ENCODE measurements around the gene PKNOX2. TPM values are rescaled to one million over a fixed set of nuclear protein-coding genes. Genes with fewer than 3 reads are reported as not detected.

PKNOX2 gene
- total RNA-seq, 6 experiments from 2014 or later: 0.10 TPM; not detected in 5

GRCh38 chr11:125398994-125399640 lies 234.6 kb downstream of the PKNOX2 start:
- DNase-seq: no peak
- Mint-ChIP-seq H3K4me3 (no peak overlapping the region), H3K4me1 (ENCODE audit: low read depth) (peaks cover 8% of the 10 kb centered on the region), H3K36me3 (ENCODE audit: low read depth) (no peaks in the 10 kb centered on the region), H3K27me3 (ENCODE audit: insufficient read depth) (peaks cover 31% of the 10 kb centered on the region), H3K9me3 (no peaks in the 10 kb centered on the region), H3K27ac (no peak overlapping the region)
- TF ChIP-seq CTCF (IDR thresholded peaks at IDR 0.05): no peak

DNA sequence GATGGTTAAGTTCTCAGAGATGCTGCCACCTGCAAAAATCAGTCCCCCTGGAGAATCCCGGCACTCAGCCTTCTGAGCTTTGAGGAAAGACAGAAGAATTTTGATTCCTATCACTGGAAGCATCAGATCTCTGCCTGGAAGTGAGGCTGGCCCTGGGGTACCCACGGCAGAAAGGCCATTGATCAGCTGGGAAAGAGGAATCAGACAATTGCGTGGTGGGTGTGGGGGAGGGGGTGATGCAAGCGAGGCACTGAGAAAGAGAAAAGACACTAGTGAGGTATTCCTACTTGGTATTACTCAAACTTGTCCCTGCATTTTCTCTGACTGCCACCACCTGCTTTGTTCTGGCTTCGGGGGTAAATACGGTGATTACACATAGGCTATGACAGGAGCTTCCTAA lies 235.4 kb downstream of the PKNOX2 start:
- Mint-ChIP-seq H3K4me1 (ENCODE audit: low read depth) (peaks cover 12% of the 10 kb centered on the region), H3K36me3 (ENCODE audit: low read depth) (no peaks in the 10 kb centered on the region), H3K9me3 (no peaks in the 10 kb centered on the region), H3K27ac (no peak overlapping the region), H3K4me3 (no peak overlapping the region), H3K27me3 (ENCODE audit: insufficient read depth) (peaks cover 33% of the 10 kb centered on the region)
- no peak for DNase-seq
- TF ChIP-seq CTCF (IDR thresholded peaks at IDR 0.05): no peak

DNA sequence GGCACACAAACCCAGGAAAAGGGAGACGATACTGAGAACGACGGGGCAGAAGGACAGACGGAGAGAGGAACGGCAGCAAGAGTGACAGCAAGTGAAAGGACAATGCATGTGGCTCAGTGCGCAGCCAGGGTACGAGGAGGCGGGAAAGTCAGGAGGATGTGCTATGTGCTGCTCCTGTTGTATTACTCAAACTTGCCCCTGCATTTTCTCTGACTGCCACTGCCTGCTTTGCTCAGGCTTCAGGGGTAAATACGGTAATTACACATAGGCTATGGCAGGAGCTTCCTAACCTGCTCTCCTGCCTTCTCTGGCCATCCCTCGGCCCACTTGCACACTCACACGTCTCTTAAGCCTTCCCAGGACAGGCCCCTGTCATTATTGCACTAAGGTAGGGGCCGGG lies 236.7 kb downstream of the PKNOX2 start:
- H3K9me3 Mint-ChIP-seq: no peaks in the 10 kb centered on the region
- peaks cover 38% of the 10 kb centered on the region for H3K27me3 Mint-ChIP-seq (ENCODE audit: insufficient read depth)
- DNase-seq: no peak
- H3K4me1 Mint-ChIP-seq (ENCODE audit: low read depth): peaks cover 17% of the 10 kb centered on the region
- no peak overlapping the region for H3K4me3 Mint-ChIP-seq
- no peak overlapping the region for H3K27ac Mint-ChIP-seq
- H3K36me3 Mint-ChIP-seq (ENCODE audit: low read depth): no peaks in the 10 kb centered on the region
- TF ChIP-seq CTCF (IDR thresholded peaks at IDR 0.05): no peak

GRCh38 chr11:125401746-125402145 lies 237.2 kb downstream of the PKNOX2 start:
- Mint-ChIP-seq H3K36me3 (ENCODE audit: low read depth) (no peaks in the 10 kb centered on the region), H3K4me3 (no peak overlapping the region), H3K9me3 (no peaks in the 10 kb centered on the region), H3K27ac (no peak overlapping the region), H3K27me3 (ENCODE audit: insufficient read depth) (peaks cover 43% of the 10 kb centered on the region), H3K4me1 (ENCODE audit: low read depth) (peaks cover 17% of the 10 kb centered on the region)
- DNase-seq: no peak
- no peak for TF ChIP-seq CTCF (IDR thresholded peaks at IDR 0.05)

DNA sequence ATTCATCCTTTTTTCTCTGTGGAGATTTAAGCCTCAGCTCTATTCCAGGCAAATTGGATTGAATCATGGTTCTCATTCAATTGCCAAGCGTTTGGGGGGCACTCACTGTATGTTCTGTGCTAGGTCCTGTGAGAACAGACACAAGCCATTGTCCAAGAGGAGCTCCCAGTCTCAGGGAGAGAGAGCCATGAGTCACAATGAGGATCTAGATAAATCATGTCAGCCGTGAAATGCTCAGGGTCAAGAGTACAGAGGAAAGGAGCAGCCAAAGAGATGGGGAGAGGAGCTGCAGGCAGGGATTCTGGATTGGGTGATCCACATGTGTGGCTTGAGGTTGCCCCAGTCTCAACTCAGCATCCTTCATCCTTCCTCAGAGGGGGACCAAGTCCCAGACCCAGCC lies 237.9 kb downstream of the PKNOX2 start:
- Mint-ChIP-seq H3K27ac (no peak overlapping the region), H3K27me3 (ENCODE audit: insufficient read depth) (peaks cover 45% of the 10 kb centered on the region), H3K9me3 (no peaks in the 10 kb centered on the region), H3K4me1 (ENCODE audit: low read depth) (peaks cover 17% of the 10 kb centered on the region), H3K4me3 (no peak overlapping the region), H3K36me3 (ENCODE audit: low read depth) (no peaks in the 10 kb centered on the region)
- DNase-seq: peak; percentile 75
- TF ChIP-seq CTCF (IDR thresholded peaks at IDR 0.05): no peak

All from HFFc6 (cell line).